HG03460 (cell line): ENCODE measurements around the gene ASPG.

Source experiments
- ATAC-seq: cut with Tn5 transposase; IDR thresholded peaks from one replicate; pipeline ENCODE4 v1.9.1; 2021; ENCODE audit not compliant: unreplicated experiment

Gene ASPG

GRCh38 chr14:104085032-104085888 lies at the start of gene ASPG:
ASPG (plus strand) TSS chr14:104085700; CDS start chr14:104085771, 71 bp downstream.
- no peak for ATAC-seq

- ATAC-seq, result no peak
Observed at GRCh38 chr14:104036212-104036611, 49.3 kb upstream of the ASPG start.

GRCh38 chr14:104037074-104037473 lies 48.4 kb upstream of the ASPG start:
- no peak for ATAC-seq

GRCh38 chr14:104037903-104038302 lies 47.6 kb upstream of the ASPG start:
- no peak for ATAC-seq

GRCh38 chr14:104039214-104039613 lies 46.3 kb upstream of the ASPG start:
- ATAC-seq, result no peak

- ATAC-seq, result no peak
Observed at GRCh38 chr14:104040539-104040938, 45.0 kb upstream of the ASPG start.

- ATAC-seq, result no peak
Observed at GRCh38 chr14:104041430-104042104, 43.9 kb upstream of the ASPG start.

GRCh38 chr14:104044016-104044415 lies 41.5 kb upstream of the ASPG start:
- no peak for ATAC-seq

GRCh38 chr14:104047761-104048160 lies 37.7 kb upstream of the ASPG start:
- no peak for ATAC-seq

GRCh38 chr14:104048758-104049507 lies 36.6 kb upstream of the ASPG start:
- no peak for ATAC-seq

GRCh38 chr14:104049576-104050240 lies 35.8 kb upstream of the ASPG start:
- ATAC-seq, result no peak

- no peak for ATAC-seq
Observed at GRCh38 chr14:104051092-104051813, 34.2 kb upstream of the ASPG start.

- no peak for ATAC-seq
Observed at GRCh38 chr14:104054222-104054905, 31.1 kb upstream of the ASPG start.

- ATAC-seq, result no peak
Observed at GRCh38 chr14:104062281-104062680, 23.2 kb upstream of the ASPG start.

GRCh38 chr14:104064003-104064402 lies 21.5 kb upstream of the ASPG start:
- ATAC-seq, result no peak

GRCh38 chr14:104066279-104066678 lies 19.2 kb upstream of the ASPG start:
- ATAC-seq, result no peak

- no peak for ATAC-seq
Observed at GRCh38 chr14:104066719-104067295, 18.7 kb upstream of the ASPG start.

- no peak for ATAC-seq
Observed at GRCh38 chr14:104069541-104069940, 16.0 kb upstream of the ASPG start.

- no peak for ATAC-seq
Observed at GRCh38 chr14:104072586-104072985, 12.9 kb upstream of the ASPG start.
